H1 (cell line): ENCODE data around the gene CLDN3. TPM values are rescaled to one million over a fixed set of nuclear protein-coding genes. Genes with fewer than 3 reads are reported as not detected.

Experiments used
- CTCF ChIA-PET: fragments of 300-600 bp; sonication (Branson Sonifier 250); formaldehyde crosslinking; loops from one replicate; lab custom pipeline; 2021; ENCODE audit not compliant: partially characterized antibody; lab: Charles Lee
- POLR2A ChIA-PET: fragments of 300-600 bp; sonication (Branson Sonifier 250); formaldehyde crosslinking; loops from one replicate; lab custom pipeline; 2021; ENCODE audit warnings: inconsistent platforms; ENCODE audit not compliant: partially characterized antibody; lab: Charles Lee
- DNase-seq, 2 experiments: peaks; one replicate each; pipeline versions ENCODE4 v3.0.0 to v3.0.0-alpha.2; 2010 to 2022; ENCODE audit warnings: low spot score in 2 of 2, low read depth in 1 of 2, mixed read lengths in 1 of 2
- FAIRE-seq: peaks from 2 replicates; lab custom pipeline; 2011; peaks lifted over from hg19 to GRCh38; lab: Jason Lieb, UNC
- H2AFZ ChIP-seq: 2 replicates; pipeline ENCODE4 v1.8.1; 2012; ENCODE audit warnings: low read length, inconsistent platforms
- H2AK5ac ChIP-seq: 2 replicates; pipeline ENCODE4 v1.6.1; 2013; ENCODE audit warnings: low read depth, low read length
- H2BK120ac ChIP-seq: replicated peaks from 2 replicates; pipeline ENCODE3; 2013; ENCODE audit warnings: low read depth, low read length, inconsistent platforms
- H2BK12ac ChIP-seq: 2 replicates; pipeline ENCODE4 v1.6.1; 2013; ENCODE audit warnings: low read depth, low read length
- H2BK15ac ChIP-seq: 2 replicates; pipeline ENCODE4 v1.6.1; 2013; ENCODE audit warnings: low read length
- H2BK20ac ChIP-seq: 2 replicates; pipeline ENCODE4 v1.6.1; 2013; ENCODE audit warnings: low read length
- H2BK5ac ChIP-seq: 2 replicates; pipeline ENCODE4 v1.6.1; 2013; ENCODE audit warnings: low read depth, low read length
- H3K14ac ChIP-seq: 2 replicates; pipeline ENCODE4 v1.6.1; 2013; ENCODE audit warnings: inconsistent platforms; ENCODE audit not compliant: insufficient read length
- H3K18ac ChIP-seq: 2 replicates; pipeline ENCODE4 v1.6.1; 2013; ENCODE audit warnings: low read length; ENCODE audit errors: extremely low read depth
- H3K23ac ChIP-seq: 2 replicates; pipeline ENCODE4 v1.6.1; 2013; ENCODE audit warnings: inconsistent platforms; ENCODE audit not compliant: insufficient read length
- H3K23me2 ChIP-seq: 2 replicates; pipeline ENCODE4 v1.6.1; 2013; ENCODE audit warnings: low read depth, low read length
- H3K27ac ChIP-seq: 2 replicates; pipeline ENCODE4 v1.6.1; 2011; ENCODE audit warnings: low read depth, low read length, inconsistent platforms
- H3K27me3 ChIP-seq, 4 experiments: replicated peaks in 1 of 4; 1 replicate in 1 of 4; 2 replicates in 3 of 4; pipeline versions ENCODE4 v1.6.1 to v1.8.1; 2011 to 2013; ENCODE audit warnings: low read length in 3 of 4, mild to moderate bottlenecking in 3 of 4, inconsistent platforms in 2 of 4, mixed read lengths in 2 of 4, moderate library complexity in 1 of 4; ENCODE audit not compliant: control insufficient read depth in 3 of 4, insufficient read depth in 3 of 4; ENCODE audit errors: extremely low read depth in 1 of 4
- H3K36me3 ChIP-seq, 4 experiments: 2 replicates each; pipeline versions ENCODE4 v1.6.1 to v1.8.1; 2011 to 2013; ENCODE audit warnings: mild to moderate bottlenecking in 4 of 4, low read length in 3 of 4, moderate library complexity in 2 of 4, control low read depth in 1 of 4, inconsistent platforms in 1 of 4; ENCODE audit not compliant: insufficient read depth in 4 of 4, control insufficient read depth in 2 of 4
- H3K4ac ChIP-seq: replicated peaks from 2 replicates; pipeline ENCODE3; 2013; ENCODE audit warnings: low read length, low read depth, mixed read lengths, inconsistent platforms; ENCODE audit not compliant: insufficient read length
- H3K4me1 ChIP-seq, 4 experiments: replicated peaks in 1 of 4; 1 replicate in 1 of 4; 2 replicates in 3 of 4; pipeline versions ENCODE4 v1.6.1 to v1.8.1; 2011 to 2013; ENCODE audit warnings: low read length in 3 of 4, inconsistent platforms in 2 of 4, mixed read lengths in 1 of 4; ENCODE audit not compliant: insufficient read depth in 4 of 4, control insufficient read depth in 3 of 4
- H3K4me2 ChIP-seq, 2 experiments: 2 replicates each; pipeline versions ENCODE4 v1.6.1 to v1.8.1; 2011 to 2013; ENCODE audit warnings: low read depth in 2 of 2, low read length in 2 of 2, control low read depth in 1 of 2, inconsistent platforms in 1 of 2, mild to moderate bottlenecking in 1 of 2; ENCODE audit not compliant: insufficient read depth in 1 of 2
- H3K4me3 ChIP-seq, 4 experiments: fragments of 200-600, 300-600 bp in 1 of 4; sonication (generic), shearing (Covaris generic), sonication (Bioruptor Twin) in 1 of 4; 2 replicates each; pipeline versions ENCODE4 v1.5.1 to v1.8.1; 2011 to 2016; ENCODE audit warnings: low read length in 4 of 4, low read depth in 3 of 4, control low read depth in 2 of 4, inconsistent platforms in 2 of 4, mild to moderate bottlenecking in 2 of 4, mixed read lengths in 1 of 4, moderate library complexity in 1 of 4; ENCODE audit not compliant: insufficient read depth in 2 of 4; ENCODE audit errors: extremely low read depth in 1 of 4
- H3K56ac ChIP-seq: replicated peaks from 2 replicates; pipeline ENCODE3; 2013; ENCODE audit warnings: low read depth, mild to moderate bottlenecking, mixed read lengths, low read length, inconsistent platforms; ENCODE audit not compliant: insufficient read length
- H3K79me1 ChIP-seq: 2 replicates; pipeline ENCODE4 v1.6.1; 2013; ENCODE audit warnings: low read depth, low read length, control low read depth
- H3K79me2 ChIP-seq, 2 experiments: 2 replicates each; pipeline versions ENCODE4 v1.6.1 to v1.8.1; 2012 to 2013; ENCODE audit warnings: low read length in 2 of 2, mild to moderate bottlenecking in 2 of 2, inconsistent platforms in 1 of 2; ENCODE audit not compliant: insufficient read depth in 2 of 2, control insufficient read depth in 1 of 2
- H3K9ac ChIP-seq, 4 experiments: replicated peaks in 1 of 4; 1 replicate in 1 of 4; 2 replicates in 3 of 4; pipeline versions ENCODE4 v1.6.1 to v1.8.1; 2011 to 2013; ENCODE audit warnings: low read depth in 3 of 4, low read length in 3 of 4, control low read depth in 2 of 4, mild to moderate bottlenecking in 2 of 4, moderate library complexity in 2 of 4, inconsistent platforms in 1 of 4; ENCODE audit errors: extremely low read depth in 1 of 4
- H3K9me3 ChIP-seq, 2 experiments: 2 replicates each; pipeline versions ENCODE4 v1.6.1 to v1.8.1; 2012 to 2013; ENCODE audit warnings: mild to moderate bottlenecking in 2 of 2, moderate library complexity in 2 of 2, control low read depth in 1 of 2, inconsistent platforms in 1 of 2, low read depth in 1 of 2, low read length in 1 of 2, mixed read lengths in 1 of 2; ENCODE audit not compliant: insufficient read depth in 2 of 2
- H4K20me1 ChIP-seq, 2 experiments: replicated peaks in 1 of 2; 2 replicates each; pipeline versions ENCODE3 to v1.8.1; 2011 to 2013; ENCODE audit warnings: inconsistent platforms in 2 of 2, low read length in 2 of 2, mild to moderate bottlenecking in 1 of 2; ENCODE audit not compliant: insufficient read depth in 2 of 2, control insufficient read depth in 1 of 2
- H4K5ac ChIP-seq: 2 replicates; pipeline ENCODE4 v1.6.1; 2013; ENCODE audit warnings: low read length, low read depth, mixed read lengths, inconsistent platforms; ENCODE audit not compliant: insufficient read length
- H4K8ac ChIP-seq: 2 replicates; pipeline ENCODE4 v1.8.0; 2013; ENCODE audit warnings: mild to moderate bottlenecking, moderate library complexity, low read length, inconsistent platforms; ENCODE audit not compliant: insufficient read depth; ENCODE audit errors: extremely low read depth
- H4K91ac ChIP-seq: replicated peaks from 2 replicates; pipeline ENCODE3; 2013; ENCODE audit warnings: low read length, mixed read lengths, inconsistent platforms; ENCODE audit not compliant: insufficient read length
- BCL11A ChIP-seq, 2 experiments: IDR thresholded peaks; one replicate each; pipeline ENCODE4 v1.6.1; 2011; ENCODE audit warnings: low read depth in 2 of 2, low read length in 2 of 2, mild to moderate bottlenecking in 2 of 2
- BRCA1 ChIP-seq: IDR thresholded peaks from 2 replicates; pipeline ENCODE4 v1.6.1; 2012; ENCODE audit warnings: low read depth, low read length, improper control_type of control experiment
- CREB1 ChIP-seq: IDR thresholded peaks from 2 replicates; pipeline ENCODE4 v1.6.1; 2012; ENCODE audit warnings: inconsistent platforms
- EP300 ChIP-seq, 2 experiments: IDR thresholded peaks; 1 replicate in 1 of 2; 2 replicates in 1 of 2; pipeline ENCODE4 v1.6.1; 2011 to 2012; ENCODE audit warnings: low read depth in 2 of 2, low read length in 2 of 2, mild to moderate bottlenecking in 2 of 2, borderline replicate concordance in 1 of 2, inconsistent platforms in 1 of 2, moderate library complexity in 1 of 2
- KDM4A ChIP-seq: IDR thresholded peaks from one replicate; pipeline ENCODE4 v1.7.1; 2012; ENCODE audit warnings: low read depth, mild to moderate bottlenecking, moderate library complexity, low read length, inconsistent platforms; ENCODE audit not compliant: severe bottlenecking
- RAD21 ChIP-seq, 2 experiments: IDR thresholded peaks in 1 of 2; conservative IDR thresholded peaks in 1 of 2; 2 replicates each; pipeline ENCODE4 v1.6.1; 2011; ENCODE audit warnings: low read depth in 2 of 2, low read length in 2 of 2, improper control_type of control experiment in 1 of 2, inconsistent platforms in 1 of 2, mild to moderate bottlenecking in 1 of 2, moderate library complexity in 1 of 2
- RNF2 ChIP-seq: fragments of 200-900, 300-1000 bp; sonication (generic); IDR thresholded peaks from 2 replicates; pipeline ENCODE4 v1.7.1; 2016; ENCODE audit warnings: borderline replicate concordance, low read depth, mild to moderate bottlenecking, antibody characterized with exemption, low read length; ENCODE audit not compliant: poor library complexity, severe bottlenecking; ENCODE audit errors: missing control alignments
- SP2 ChIP-seq: IDR thresholded peaks from 2 replicates; pipeline ENCODE4 v1.6.1; 2012; ENCODE audit warnings: mild to moderate bottlenecking, low read length, inconsistent platforms
- SUZ12 ChIP-seq: fragments of 200-600 bp; sonication (generic); IDR thresholded peaks from 2 replicates; pipeline ENCODE4 v1.6.1; 2012; ENCODE audit warnings: mild to moderate bottlenecking, inconsistent platforms, low read length, moderate library complexity, mixed read lengths
- TAF1 ChIP-seq: IDR thresholded peaks from 2 replicates; pipeline ENCODE4 v1.6.1; 2011; ENCODE audit warnings: mild to moderate bottlenecking, low read depth, low read length
- TBP ChIP-seq: IDR thresholded peaks from 2 replicates; pipeline ENCODE4 v1.6.1; 2011; ENCODE audit warnings: low read depth, low read length, improper control_type of control experiment
- WGBS, 2 experiments: shearing (Covaris generic) in 1 of 2; methylation state at CpG; one replicate each; pipeline versions ENCODE4 v1.1.6 to v1.1.7; 2013 to 2015; ENCODE audit warnings: low lambda C conversion rate in 2 of 2, mixed read lengths in 2 of 2, inconsistent platforms in 1 of 2, low coverage in 1 of 2, missing lambda C conversion rate in 1 of 2; ENCODE audit not compliant: insufficient replicate concordance in 2 of 2, insufficient coverage in 1 of 2, insufficient read length in 1 of 2; ENCODE audit errors: extremely low coverage in 1 of 2, missing lambda C conversion rate in 1 of 2; 5-methylcytosine and 5-hydroxymethylcytosine counted together
- polyA plus RNA-seq, 7 experiments: library from polyadenylated mRNA; depleted of rRNA in 3 of 7; stranded (reverse) in 5 of 7; unstranded in 2 of 7; fragments of >200 nt in 5 of 7; fragments of 200-250 nt in 2 of 7; gene quantifications; 1 replicate in 5 of 7; 2 replicates in 1 of 7; 4 replicates in 1 of 7; pipeline versions ENCODE4 v1.2.1 to v1.2.3, GENCODE V29; 2011 to 2013; ENCODE audit warnings: missing spikeins in 2 of 7, mixed read lengths in 2 of 7
- total RNA-seq: library from RNA; stranded (reverse); fragmentation: NEBNext Ultra II Directional; extraction: Animal tissue kit (Norgen Biotek cat#: 25700); gene quantifications from 2 replicates; pipeline ENCODE4 v1.2.1, GENCODE V29; 2021
- TF ChIP-seq, protein P1 (sequence below): IDR thresholded peaks from 2 replicates; pipeline ENCODE4 v1.6.1; 2012; ENCODE audit warnings: low read length, inconsistent platforms

CLDN3 gene
- total and polyA plus RNA-seq, 2 of the 8 experiments (the other 6 are each of a cell fraction or from before 2014, with no cell fraction given) = 19.1 to 65.2 TPM

DNA sequence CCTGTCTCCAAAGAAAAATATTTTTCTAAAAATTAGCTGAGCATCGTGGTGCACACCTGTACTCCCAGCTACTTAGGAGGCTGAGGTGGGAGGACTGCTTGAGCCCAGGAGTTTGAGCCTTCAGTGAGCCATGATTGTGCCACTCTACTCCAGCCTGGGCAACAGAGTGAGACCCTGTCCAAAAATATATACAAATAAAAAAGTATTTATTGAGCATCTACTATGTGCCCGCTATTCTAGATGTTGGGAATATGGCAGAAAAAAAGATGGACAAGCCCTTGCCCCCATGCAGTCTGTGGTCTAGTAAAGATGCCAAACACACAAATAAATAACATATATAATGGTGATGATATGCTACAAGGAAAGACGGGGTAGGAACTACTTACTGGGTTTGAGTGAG, 46.3 kb downstream of the CLDN3 start:
- Histone ChIP-seq H3K4me3 (no peak overlapping the region), H4K8ac (no peak overlapping the region), H4K91ac (no peak overlapping the region), H3K23me2 (peaks cover 5% of the 10 kb centered on the region; the same call in 1 of the 2 replicates), H2BK12ac (no peak overlapping the region), H3K79me2 (no peaks in the 10 kb centered on the region), H2BK20ac (no peak overlapping the region), H3K9me3 (no peaks in the 10 kb centered on the region), H2AFZ (no peak overlapping the region), H3K27ac (no peak overlapping the region), H3K56ac (no peak overlapping the region), H3K79me1 (no peaks in the 10 kb centered on the region), H3K14ac (no peak overlapping the region), H3K4ac (no peak overlapping the region), H2BK120ac (no peak overlapping the region), H4K5ac (no peak overlapping the region), H3K27me3 (peaks cover 0 to 11% (median 6%) of the 10 kb centered on the region in 4 experiments; a peak in 5 of 7 replicates), H3K36me3 (no peaks in the 10 kb centered on the region), H4K20me1 (peaks cover 0 to 3% of the 10 kb centered on the region in 2 experiments), H3K4me2 (no peak overlapping the region), H2BK15ac (no peak overlapping the region), H3K23ac (no peak overlapping the region), H2AK5ac (no peak overlapping the region), H2BK5ac (no peak overlapping the region), H3K4me1 (no peaks in the 10 kb centered on the region; a peak in 1 of 7 replicates), H3K18ac (no peak overlapping the region), H3K9ac (no peak overlapping the region)
- ChIA-PET CTCF (interaction anchor here (1.0 to 4.6 kb wide), 6 partner anchors 13 to 124 kb away, joined by 3 to 45 read pairs (median 6); no protein-coding TSS in a partner anchor), POLR2A (no interaction called here)
- FAIRE-seq (no peak), DNase-seq (no peak)
- WGBS, 2 experiments = 96% methylated on average over 3 of the region's 3 CpGs; no CpG with 5 or more reads in 1 of the 2 experiments
- TF ChIP-seq BRCA1 = no peak
- no peak for TF ChIP-seq EP300 (IDR thresholded peaks at IDR 0.05; ENCODE audit: borderline replicate concordance in 1 of 2, low read depth in 2 of 2, low read length in 2 of 2)
- no peak for TF ChIP-seq RAD21 (IDR thresholded peaks at IDR 0.05 in 1 of 2, conservative IDR thresholded peaks at IDR 0.05 in 1 of 2; ENCODE audit: low read depth in 2 of 2, low read length in 2 of 2)
- no peak for TF ChIP-seq TBP
- no peak for TF ChIP-seq RNF2
- no peak for TF ChIP-seq KDM4A
- no peak for TF ChIP-seq SP2
- no peak for TF ChIP-seq BCL11A (IDR thresholded peaks at IDR 0.05; ENCODE audit: low read depth in 2 of 2, low read length in 2 of 2)
- TF ChIP-seq, protein P1, sequence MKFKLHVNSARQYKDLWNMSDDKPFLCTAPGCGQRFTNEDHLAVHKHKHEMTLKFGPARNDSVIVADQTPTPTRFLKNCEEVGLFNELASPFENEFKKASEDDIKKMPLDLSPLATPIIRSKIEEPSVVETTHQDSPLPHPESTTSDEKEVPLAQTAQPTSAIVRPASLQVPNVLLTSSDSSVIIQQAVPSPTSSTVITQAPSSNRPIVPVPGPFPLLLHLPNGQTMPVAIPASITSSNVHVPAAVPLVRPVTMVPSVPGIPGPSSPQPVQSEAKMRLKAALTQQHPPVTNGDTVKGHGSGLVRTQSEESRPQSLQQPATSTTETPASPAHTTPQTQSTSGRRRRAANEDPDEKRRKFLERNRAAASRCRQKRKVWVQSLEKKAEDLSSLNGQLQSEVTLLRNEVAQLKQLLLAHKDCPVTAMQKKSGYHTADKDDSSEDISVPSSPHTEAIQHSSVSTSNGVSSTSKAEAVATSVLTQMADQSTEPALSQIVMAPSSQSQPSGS = no peak
- no peak for TF ChIP-seq SUZ12
- no peak for TF ChIP-seq CREB1
- no peak for TF ChIP-seq TAF1
